H1 (cell line): ENCODE results near the gene MYBPC3. TPM values are rescaled to one million over a fixed set of nuclear protein-coding genes. Genes with fewer than 3 reads are reported as not detected.

Source experiments
- CBX8 ChIP-seq: fragments of 300-800, 300-1000 bp; sonication (generic); IDR thresholded peaks from 2 replicates; pipeline ENCODE4 v1.7.1; 2016; ENCODE audit warnings: low read depth, low read length, borderline replicate concordance
- CHD7 ChIP-seq: fragments of 300-600 bp; sonication (generic); IDR thresholded peaks from 2 replicates; pipeline ENCODE4 v1.7.1; 2012; ENCODE audit warnings: low read length, moderate library complexity, mild to moderate bottlenecking, inconsistent platforms; ENCODE audit not compliant: insufficient replicate concordance
- POLR2AphosphoS5 ChIP-seq: IDR thresholded peaks from 2 replicates; pipeline ENCODE4 v1.6.1; 2011; ENCODE audit warnings: low read depth, low read length
- YY1 ChIP-seq: IDR thresholded peaks from 2 replicates; pipeline ENCODE4 v1.6.1; 2011; ENCODE audit warnings: low read depth, mild to moderate bottlenecking, low read length
- polyA plus RNA-seq, 7 experiments: library from polyadenylated mRNA; depleted of rRNA in 3 of 7; stranded (reverse) in 5 of 7; unstranded in 2 of 7; fragments of >200 nt in 5 of 7; fragments of 200-250 nt in 2 of 7; gene quantifications; 1 replicate in 5 of 7; 2 replicates in 1 of 7; 4 replicates in 1 of 7; pipeline versions ENCODE4 v1.2.1 to v1.2.3, GENCODE V29; 2011 to 2013; ENCODE audit warnings: missing spikeins in 2 of 7, mixed read lengths in 2 of 7
- total RNA-seq: library from RNA; stranded (reverse); fragmentation: NEBNext Ultra II Directional; extraction: Animal tissue kit (Norgen Biotek cat#: 25700); gene quantifications from 2 replicates; pipeline ENCODE4 v1.2.1, GENCODE V29; 2021

MYBPC3 gene
- total and polyA plus RNA-seq, 2 of the 8 experiments (the other 6 are each of a cell fraction or from before 2014, with no cell fraction given), result 0.05 TPM; not detected in 1

- no peak for TF ChIP-seq CHD7
- TF ChIP-seq YY1, result no peak
- TF ChIP-seq POLR2AphosphoS5, result no peak
- TF ChIP-seq CBX8, result no peak
Observed at GRCh38 chr11:47305734-47306483, 46.6 kb downstream of the MYBPC3 start (continued).
